Non-pigmented ciliary epithelial cell (primary cell): ENCODE measurements around the gene DIAPH2.
"Not testable (repeated sequence)": the region's sequence is repeated elsewhere in the genome, so short reads cannot be mapped to it uniquely, and the experiment has no call there.

Experiments used
- DNase-seq: peaks from one replicate; pipeline ENCODE4 v3.0.0-alpha.2; 2010; ENCODE audit warnings: low read depth

DIAPH2 gene

GRCh38 chrX:96719161-96719875 is 34.7 kb downstream of the DIAPH2 start:
- no peak for DNase-seq

DNA sequence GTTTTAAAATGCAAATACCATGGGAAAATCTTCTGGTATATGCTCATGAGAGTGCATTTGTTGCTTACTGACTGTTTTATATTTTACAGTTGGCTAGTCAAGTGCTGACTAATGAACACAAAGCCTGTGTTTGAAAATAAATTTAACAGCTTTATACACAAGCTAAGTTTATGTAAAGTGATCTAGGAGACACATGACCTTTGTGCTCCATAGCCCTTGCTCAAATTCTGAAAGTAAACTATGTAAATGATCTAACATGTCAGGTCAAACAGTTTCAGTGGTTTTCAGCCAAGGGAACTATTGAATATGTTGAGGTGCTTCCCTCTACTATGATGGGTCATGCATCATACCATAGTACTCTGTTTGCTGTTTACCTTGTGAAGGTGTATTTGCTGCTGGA is 36.7 kb downstream of the DIAPH2 start:
- DNase-seq = no peak

- no peak for DNase-seq
Observed at GRCh38 chrX:96722781-96723180, 38.1 kb downstream of the DIAPH2 start.

DNA sequence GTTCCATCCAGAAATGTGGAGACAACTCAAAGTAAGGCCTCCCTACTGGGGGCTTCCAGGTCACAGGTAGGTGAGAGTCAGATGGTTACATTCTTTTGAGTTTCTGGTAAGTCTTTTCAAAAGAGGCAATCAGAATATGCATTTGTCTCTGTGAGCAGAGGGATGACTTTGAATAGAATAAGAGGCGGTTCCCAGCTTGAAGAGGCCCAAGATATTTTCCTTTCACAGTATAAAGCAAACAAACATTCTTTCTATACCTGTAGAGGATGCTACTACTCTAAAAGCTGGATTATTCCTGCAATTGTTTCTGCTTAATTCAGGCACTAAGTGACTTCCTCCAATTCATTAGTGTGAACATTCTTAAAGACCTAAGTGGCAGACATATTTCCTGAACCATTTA is 44.4 kb downstream of the DIAPH2 start:
- no peak for DNase-seq

- DNase-seq = no peak
Observed at GRCh38 chrX:96729868-96730643, 45.4 kb downstream of the DIAPH2 start.

GRCh38 chrX:96731000-96731399 is 46.4 kb downstream of the DIAPH2 start:
- not testable (repeated sequence) for DNase-seq

GRCh38 chrX:96743367-96744073 is 58.9 kb downstream of the DIAPH2 start:
- no peak for DNase-seq

DNA sequence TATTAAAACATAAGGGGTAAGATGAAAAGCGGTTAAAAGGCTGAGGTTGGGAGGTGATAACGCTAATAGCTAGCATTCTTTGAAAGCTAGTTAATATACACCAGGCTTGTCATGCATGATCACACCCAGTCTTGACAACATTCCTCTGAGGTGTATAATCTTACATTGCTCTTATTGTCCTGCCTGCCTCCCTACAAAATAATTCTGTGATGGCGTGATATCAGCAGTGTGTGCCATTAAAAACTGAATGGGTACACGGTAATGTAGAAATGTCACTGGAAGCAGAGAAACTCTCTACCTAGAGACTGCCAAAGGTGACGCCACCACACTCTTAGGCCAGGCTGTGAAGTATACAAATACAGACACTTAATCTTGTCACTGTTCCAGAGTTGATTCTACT is 68.1 kb downstream of the DIAPH2 start:
- no peak for DNase-seq

DNA sequence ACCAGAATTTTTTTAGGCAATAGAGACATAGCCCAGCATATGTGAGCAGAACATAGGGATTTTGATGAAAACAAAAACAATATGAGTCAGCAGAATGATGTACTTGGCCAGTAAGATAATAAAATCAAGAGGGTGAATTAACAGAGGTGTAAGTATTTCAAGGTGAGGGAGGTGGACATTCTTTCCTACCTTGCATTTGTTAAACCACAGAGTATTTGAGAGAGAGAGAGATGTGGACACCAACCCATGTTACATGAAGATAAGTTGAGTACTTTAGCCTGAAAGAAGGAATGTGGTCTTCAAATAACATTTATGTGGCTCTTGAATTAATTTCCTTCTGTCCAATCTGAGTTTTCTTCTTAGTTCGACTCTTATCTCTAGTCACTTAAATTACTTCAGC is 68.6 kb downstream of the DIAPH2 start:
- DNase-seq = no peak

DNA sequence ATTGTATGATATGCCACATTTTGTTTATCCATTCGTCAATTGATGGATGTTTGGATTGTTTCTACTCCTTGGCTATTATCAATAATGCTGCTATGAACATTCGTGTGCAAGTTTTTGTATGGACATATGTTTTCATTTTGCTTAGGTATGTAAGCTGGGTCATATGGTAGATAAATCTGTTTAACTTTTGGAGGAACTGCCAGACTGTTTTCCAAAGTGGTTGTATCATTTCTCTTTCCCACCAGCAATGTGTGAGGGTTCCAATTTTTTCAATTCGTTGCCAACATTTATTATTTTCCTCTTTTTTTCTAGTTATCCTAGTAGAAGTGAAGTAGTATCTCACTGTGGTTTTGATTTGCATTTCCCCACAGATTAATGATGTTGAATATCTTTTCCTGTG is 71.8 kb downstream of the DIAPH2 start:
- no peak for DNase-seq

GRCh38 chrX:96761566-96761965 is 76.9 kb downstream of the DIAPH2 start:
- no peak for DNase-seq

DNA sequence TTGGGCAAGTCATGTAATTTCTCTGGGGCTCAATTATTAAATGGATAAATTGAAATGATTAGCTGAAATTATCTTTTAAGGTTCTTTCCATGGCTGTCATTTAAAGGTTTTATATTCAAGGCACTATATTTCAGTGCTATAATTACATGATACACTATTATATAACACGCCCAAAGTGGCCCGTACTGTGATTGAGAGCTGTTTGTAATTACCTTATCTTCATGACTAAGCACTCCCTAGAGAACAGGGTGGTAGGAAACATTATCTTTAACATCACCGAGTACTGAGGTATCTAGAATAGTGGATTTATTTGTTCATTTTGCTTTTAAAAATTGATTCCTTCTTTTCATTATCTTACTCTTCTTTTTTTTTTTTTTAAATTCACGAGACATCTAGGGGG is 79.0 kb downstream of the DIAPH2 start:
- no peak for DNase-seq

- DNase-seq = no peak
Observed at GRCh38 chrX:96764864-96765263, 80.2 kb downstream of the DIAPH2 start.

DNA sequence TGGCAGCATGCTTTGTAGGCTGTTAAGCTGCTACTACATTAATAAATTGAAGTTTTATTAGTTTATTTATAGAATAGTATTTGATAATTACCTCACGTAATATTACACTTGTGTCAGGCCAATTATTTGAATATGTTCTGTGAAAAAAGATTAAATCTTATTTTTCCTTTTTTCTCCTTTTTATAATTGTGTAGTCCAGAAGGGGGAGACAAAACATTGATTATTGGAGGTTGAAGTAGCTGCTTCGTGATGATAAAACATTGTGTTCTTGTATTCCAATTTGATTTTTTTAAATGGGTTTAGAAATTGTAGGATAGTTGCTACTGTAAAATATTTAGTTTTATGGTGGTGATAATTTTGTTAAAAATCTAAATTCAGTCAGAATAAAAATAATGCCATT is 85.7 kb downstream of the DIAPH2 start:
- DNase-seq = no peak

DNA sequence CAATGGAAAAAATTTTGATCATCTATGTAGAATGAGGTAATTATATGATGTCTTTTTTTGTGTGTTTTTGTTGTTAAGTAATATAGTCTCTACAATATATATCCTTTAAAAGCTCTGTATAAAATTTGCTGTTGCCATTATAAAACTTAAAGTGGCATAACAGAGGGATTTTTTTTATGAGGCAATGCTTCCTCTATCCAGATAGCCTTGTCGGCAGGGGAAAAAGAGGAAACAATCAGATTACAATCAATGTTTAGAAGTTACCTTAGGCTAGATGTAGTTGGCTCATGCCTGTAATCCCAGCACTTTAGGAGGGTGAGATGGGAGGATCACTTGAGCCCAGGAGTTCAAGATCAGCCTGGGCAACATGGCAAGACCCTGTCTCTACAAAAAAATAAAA is 86.8 kb downstream of the DIAPH2 start:
- no peak for DNase-seq

DNA sequence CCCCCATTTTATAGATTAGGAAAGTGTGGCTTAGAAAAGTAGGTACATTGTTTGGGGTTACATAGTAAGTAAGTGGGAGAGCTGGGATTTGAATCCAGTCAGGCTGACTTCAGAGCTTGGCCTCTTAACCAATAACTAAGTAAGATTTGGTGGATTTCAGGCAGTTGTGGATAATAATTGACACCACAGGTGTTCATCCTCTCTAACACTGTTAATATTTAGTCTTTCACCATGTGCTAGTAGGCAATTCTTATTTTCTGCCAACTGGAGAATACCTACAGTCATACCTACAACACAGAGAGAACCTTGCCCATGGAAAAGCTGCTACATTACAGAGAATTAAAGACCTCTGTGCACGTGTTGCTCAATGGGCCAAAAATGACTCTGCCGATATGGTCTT is 89.5 kb downstream of the DIAPH2 start:
- DNase-seq = no peak

GRCh38 chrX:96776966-96777365 is 92.3 kb downstream of the DIAPH2 start:
- DNase-seq = peak; percentile 1

- peak; percentile 10 for DNase-seq
Observed at GRCh38 chrX:96791559-96791958, 106.9 kb downstream of the DIAPH2 start.

DNA sequence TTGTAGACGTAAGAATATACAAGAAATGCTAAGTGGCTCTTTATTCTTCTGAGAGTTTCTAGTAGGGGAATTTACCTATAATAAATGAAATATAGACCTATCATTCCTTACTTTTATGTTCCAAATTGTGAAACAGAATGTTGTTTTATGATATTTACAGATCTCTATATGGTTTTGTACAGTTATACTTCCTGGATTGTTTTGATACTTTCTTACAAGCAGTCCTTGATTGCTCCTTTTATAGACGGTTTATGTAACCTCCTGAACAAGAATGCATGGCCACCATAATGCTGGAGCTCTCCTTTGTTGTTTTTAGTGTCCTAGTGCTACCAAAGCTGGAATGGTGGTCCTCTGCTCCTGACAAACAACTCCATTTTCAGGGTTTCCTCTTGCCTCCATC is 107.4 kb downstream of the DIAPH2 start:
- DNase-seq = no peak

DNA sequence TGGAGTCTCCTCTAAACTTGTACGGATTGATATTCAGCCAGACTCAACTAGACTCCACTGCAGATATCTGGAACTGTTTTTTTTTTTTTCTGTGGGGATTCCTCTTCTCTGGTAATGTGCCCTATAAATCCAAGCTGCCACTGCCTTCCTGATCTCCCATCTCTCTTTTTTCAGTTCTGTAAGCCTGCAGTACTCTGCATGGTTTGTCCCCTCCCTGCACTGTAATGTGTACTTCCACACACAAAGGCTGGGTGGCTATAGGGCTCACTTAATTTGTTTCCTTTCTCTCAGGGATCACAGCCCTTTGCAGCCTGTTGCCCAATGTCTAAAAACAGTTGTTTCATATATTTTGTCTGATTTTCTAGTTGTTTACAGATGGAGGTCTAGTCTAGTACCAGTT is 114.3 kb downstream of the DIAPH2 start:
- no peak for DNase-seq

- no peak for DNase-seq
Observed at GRCh38 chrX:96807318-96807717, 122.7 kb downstream of the DIAPH2 start.

- no peak for DNase-seq
Observed at GRCh38 chrX:96820935-96821334, 136.3 kb downstream of the DIAPH2 start.

DNA sequence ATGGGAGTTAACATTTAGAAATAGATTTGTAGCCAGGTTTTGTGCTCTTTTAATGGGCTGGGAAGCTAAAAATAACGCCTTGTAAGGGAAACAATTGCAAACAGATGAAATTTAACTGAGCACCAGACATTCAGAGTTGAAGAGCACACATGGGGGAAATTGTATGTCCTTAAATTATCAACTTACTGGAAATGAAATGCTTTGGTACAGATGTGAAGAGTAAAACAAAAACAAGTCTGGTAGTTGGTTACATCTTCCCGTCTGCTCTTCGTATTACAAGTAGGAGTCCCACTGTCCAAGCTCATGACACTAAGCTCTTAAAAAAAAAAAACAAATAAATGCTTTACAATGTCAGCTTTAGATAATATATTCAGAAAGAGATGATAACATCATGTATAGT is 139.5 kb downstream of the DIAPH2 start:
- no peak for DNase-seq
